ENCODE results near the gene SLC15A4.
"Not testable (repeated sequence)": the region's sequence is repeated elsewhere in the genome, so short reads cannot be mapped to it uniquely, and the experiment has no call there.

Gene SLC15A4

DNA sequence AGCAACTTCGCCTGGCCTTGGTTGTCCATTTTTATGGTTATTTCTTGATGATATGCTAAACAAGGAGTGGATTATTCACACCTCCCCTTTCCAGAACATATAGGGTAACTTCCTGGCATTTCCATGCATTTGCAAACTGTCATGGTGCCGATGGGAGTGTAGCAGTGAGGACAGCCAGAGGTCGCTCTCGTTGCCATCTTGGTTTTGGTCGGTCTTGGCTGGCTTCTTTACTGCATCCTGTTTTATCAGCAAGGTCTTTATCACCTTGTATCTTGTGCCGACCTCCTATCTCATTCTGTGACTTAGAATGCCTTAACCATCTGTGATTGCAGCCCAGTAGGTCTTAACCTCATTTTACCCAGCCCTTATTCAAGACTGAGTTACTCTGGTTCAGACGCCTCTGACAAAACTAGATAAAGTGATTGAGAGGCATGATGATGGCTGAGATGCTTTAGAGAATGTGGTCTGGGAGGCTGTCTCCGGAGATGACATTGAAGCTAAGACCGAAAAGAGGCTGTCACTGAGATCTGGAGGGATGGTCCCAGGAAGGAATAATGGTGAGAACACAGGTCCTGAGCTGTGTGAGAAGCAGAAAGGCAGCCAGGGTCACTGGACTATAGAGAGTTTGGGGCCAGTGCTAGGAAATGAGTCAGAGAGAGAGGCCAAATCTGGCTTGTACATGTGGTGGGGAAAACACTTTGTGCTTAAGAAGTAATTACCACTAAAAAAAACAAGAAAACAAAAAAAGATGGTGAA is 32.5 kb upstream of the SLC15A4 start:
- TF ChIP-seq, protein P1, sequence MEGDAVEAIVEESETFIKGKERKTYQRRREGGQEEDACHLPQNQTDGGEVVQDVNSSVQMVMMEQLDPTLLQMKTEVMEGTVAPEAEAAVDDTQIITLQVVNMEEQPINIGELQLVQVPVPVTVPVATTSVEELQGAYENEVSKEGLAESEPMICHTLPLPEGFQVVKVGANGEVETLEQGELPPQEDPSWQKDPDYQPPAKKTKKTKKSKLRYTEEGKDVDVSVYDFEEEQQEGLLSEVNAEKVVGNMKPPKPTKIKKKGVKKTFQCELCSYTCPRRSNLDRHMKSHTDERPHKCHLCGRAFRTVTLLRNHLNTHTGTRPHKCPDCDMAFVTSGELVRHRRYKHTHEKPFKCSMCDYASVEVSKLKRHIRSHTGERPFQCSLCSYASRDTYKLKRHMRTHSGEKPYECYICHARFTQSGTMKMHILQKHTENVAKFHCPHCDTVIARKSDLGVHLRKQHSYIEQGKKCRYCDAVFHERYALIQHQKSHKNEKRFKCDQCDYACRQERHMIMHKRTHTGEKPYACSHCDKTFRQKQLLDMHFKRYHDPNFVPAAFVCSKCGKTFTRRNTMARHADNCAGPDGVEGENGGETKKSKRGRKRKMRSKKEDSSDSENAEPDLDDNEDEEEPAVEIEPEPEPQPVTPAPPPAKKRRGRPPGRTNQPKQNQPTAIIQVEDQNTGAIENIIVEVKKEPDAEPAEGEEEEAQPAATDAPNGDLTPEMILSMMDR (IDR thresholded peaks at IDR 0.05) = no peak
- Histone ChIP-seq H3K4me3 (ENCODE audit: low read depth in 1 of 2, low read length in 1 of 2) (peak overlapping the region; percentile 90 to 100), H3K36me3 (peaks cover 25% of the 10 kb centered on the region), H3K4me1 (ENCODE audit: control insufficient read depth in 1 of 2, insufficient read depth in 1 of 2, low read depth in 1 of 2, low read length in 1 of 2) (peaks cover 82 to 83% of the 10 kb centered on the region in 2 experiments), H3K27me3 (no peaks in the 10 kb centered on the region), H3K9me3 (no peaks in the 10 kb centered on the region), H3K27ac (peak overlapping the region; percentile 98)

DNA sequence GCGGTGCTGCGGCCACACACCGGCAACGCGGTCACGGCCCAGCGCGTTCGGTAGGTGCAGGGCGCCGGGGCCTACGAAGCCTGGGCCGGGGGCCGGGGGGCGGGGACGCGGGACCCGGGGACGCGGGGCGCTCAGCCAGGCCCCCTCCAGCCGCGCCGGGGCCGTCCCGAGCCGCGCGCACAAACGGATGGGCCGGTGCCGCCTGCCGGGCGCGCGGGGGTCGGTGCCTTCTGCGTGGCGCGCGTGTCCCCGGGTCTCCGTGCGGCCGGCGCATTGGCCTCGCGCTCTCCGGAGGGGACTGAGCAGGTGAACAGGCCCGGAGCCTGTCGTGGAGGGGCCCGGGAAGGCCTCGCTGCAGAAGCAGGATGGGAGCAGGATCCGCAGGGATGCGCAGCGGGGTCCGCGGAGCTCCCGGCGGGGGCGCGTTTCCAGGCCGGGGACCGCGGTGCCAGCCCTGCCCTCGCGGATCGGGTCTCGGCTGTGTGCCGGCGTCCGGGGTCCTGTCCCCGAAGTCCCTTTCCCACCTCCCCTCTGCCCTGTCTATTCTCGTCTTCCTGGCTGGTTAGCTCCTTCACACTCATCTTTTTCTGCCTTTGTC is 29.9 kb upstream of the SLC15A4 start:
- H3K27me3 ChIP-seq = no peaks in the 10 kb centered on the region
- TF ChIP-seq, protein P1 (IDR thresholded peaks at IDR 0.05) = no peak
- no peaks in the 10 kb centered on the region for H3K9me3 ChIP-seq
- H3K36me3 ChIP-seq = peaks cover 8% of the 10 kb centered on the region
- peaks cover 75 to 79% of the 10 kb centered on the region in 2 experiments for H3K4me1 ChIP-seq (ENCODE audit: control insufficient read depth in 1 of 2, insufficient read depth in 1 of 2, low read depth in 1 of 2, low read length in 1 of 2)
- H3K4me3 ChIP-seq (ENCODE audit: low read depth in 1 of 2, low read length in 1 of 2) = peak overlapping the region; percentile 90 to 100
- peak overlapping the region; percentile 98 for H3K27ac ChIP-seq

DNA sequence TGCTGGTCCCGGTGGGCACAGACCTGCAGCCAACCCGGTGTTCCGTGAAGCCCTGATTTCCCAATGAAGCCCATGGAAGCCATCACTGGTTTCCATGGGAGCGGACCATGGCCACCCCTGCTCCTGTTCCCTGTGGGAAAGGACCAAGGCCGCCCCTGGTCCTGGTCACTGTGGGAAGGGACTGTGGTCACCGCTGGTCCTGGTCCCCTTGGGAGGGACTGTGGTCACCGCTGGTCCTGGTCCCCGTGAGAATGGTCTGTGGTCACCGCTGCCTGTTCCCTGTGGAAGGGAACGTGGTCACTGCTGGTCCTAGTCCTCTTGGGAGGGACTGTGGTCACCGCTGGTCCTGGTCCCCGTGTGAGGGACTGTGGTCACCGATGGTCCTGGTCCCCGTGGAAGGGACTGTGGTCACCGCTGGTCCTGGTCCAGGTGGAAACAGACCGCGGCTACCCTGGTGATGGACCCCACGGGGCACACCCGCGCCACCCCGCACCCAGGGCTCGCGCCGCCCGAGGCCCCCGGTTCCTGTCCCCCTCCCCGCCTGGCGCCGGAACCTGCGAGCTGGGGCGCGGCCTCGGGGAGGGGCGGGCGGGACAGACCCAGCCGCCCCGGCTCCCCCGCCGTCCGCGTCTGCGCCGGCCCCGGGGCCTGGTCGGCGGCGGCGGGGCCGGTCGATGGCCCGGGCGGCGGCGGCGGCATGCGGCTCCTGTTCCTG is 29.3 kb upstream of the SLC15A4 start, which contains the start of gene GLT1D1:
Gene GLT1D1 (plus strand): TSS at position 594 of the 715 bp plus-strand sequence. CDS start 104 bp downstream, at position 698.
- Histone ChIP-seq H3K9me3 (no peaks in the 10 kb centered on the region), H3K36me3 (peaks cover 4% of the 10 kb centered on the region), H3K4me3 (ENCODE audit: low read depth in 1 of 2, low read length in 1 of 2) (peak within 1 kb of the TSS; percentile 90 to 100), H3K27ac (peak within 1 kb of the TSS; percentile 98), H3K27me3 (no peaks in the 10 kb centered on the region), H3K4me1 (ENCODE audit: control insufficient read depth in 1 of 2, insufficient read depth in 1 of 2, low read depth in 1 of 2, low read length in 1 of 2) (peaks cover 68 to 73% of the 10 kb centered on the region in 2 experiments)
- TF ChIP-seq, protein P1 (IDR thresholded peaks at IDR 0.05) = no peak

DNA sequence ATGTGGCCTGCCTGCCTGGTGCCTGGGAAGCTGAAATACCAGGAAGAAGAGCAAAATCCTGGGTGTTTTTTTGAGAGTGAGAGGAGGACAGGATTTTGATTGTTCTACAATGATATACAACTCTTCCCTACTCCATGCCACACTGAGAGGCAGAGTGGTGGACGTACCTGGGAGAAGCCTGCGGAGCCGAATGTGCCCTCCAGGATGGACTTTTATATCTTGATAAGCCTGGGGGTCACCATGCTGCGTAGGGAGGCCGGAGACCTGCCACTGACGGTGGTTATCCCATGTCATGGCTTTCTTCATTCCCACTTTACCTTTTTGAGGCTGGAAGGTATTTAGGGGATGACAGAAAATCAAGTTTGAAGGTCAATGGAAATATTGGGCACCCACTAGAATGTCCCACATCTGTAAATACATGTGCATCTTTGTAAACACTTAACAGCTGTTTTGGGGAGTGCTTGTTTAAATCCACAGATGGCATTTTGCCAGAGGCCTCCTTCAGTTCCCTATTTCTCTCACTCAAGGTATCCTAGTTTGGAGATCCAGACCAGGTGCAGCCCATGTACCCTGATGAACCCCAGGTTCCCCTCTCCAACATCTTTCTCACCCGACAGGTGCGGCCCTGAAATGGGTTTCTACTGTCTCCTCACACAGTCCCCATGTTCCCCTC is 28.4 kb upstream of the SLC15A4 start:
- H3K36me3 ChIP-seq = no peaks in the 10 kb centered on the region
- H3K4me3 ChIP-seq (ENCODE audit: low read depth in 1 of 2, low read length in 1 of 2) = peak overlapping the region; percentile 90 to 100
- TF ChIP-seq, protein P1 (IDR thresholded peaks at IDR 0.05) = no peak
- H3K9me3 ChIP-seq = no peaks in the 10 kb centered on the region
- H3K27ac ChIP-seq = peak overlapping the region; percentile 98
- no peaks in the 10 kb centered on the region for H3K27me3 ChIP-seq
- peaks cover 59 to 65% of the 10 kb centered on the region in 2 experiments for H3K4me1 ChIP-seq (ENCODE audit: control insufficient read depth in 1 of 2, insufficient read depth in 1 of 2, low read depth in 1 of 2, low read length in 1 of 2)

DNA sequence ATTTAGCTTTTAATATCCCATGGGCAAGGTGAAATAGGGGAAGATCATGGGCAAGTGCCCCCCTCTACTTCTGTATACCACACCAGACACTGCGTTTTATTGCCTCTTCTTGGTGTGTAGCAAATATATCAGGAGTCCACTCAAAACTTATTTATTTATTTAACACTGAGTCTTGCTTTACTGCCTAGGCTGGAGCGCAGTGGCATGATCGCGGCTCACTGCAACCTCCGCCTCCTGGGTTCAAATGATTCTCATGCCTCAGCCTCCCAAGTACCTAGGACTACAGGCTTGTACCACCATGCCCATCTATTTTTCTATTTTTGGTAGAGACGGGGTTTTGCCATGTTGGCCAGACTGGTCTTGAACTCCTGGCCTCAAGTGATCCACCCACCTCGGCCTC is 27.7 kb upstream of the SLC15A4 start:
- H3K27me3 ChIP-seq, H3K36me3 ChIP-seq, H3K9me3 ChIP-seq: not testable (repeated sequence)
- H3K4me3 ChIP-seq (ENCODE audit: low read depth in 1 of 2, low read length in 1 of 2) = peak overlapping the region; percentile 90 to 100
- H3K27ac ChIP-seq = peak overlapping the region; percentile 98
- H3K4me1 ChIP-seq (ENCODE audit: control insufficient read depth in 1 of 2, insufficient read depth in 1 of 2, low read depth in 1 of 2, low read length in 1 of 2) = peaks cover 57 to 64% of the 10 kb centered on the region in 2 experiments

Data from neutrophil (primary cell).